ENCODE results near the gene ATAD3B.

DNA sequence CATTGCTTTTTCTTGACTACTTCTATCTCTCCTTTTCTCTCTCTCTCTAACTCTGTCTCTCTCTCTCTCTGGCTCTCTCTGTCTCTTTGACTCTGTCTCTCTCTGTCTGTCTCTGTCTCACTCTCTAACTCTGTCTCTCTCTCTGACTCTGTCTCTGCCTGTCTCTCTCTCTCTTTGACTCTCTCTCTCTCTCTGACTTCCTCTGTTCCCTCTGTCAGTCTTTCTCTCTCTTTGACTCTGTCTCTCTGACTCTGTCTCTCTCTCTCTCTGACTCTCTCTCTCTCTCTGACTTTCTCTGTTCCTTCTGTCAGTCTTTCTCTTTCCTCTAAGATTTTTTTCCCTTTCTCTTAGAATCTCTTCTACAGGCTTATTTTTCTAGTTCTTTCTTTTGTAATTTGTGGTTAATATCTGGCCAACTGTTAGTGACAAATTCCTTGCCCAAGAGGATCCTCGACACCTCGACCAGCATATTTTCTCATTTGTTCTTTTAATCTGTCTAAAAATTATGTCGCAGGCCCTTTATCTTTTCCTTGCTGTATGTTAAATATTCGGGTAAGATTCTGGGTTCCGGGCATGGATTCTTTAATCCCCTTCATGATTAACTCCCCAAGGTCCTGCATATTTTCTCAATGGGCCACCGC lies 22.3 kb upstream of the ATAD3B start, which contains the start of gene ATAD3C:
- TF ChIP-seq, protein P1, sequence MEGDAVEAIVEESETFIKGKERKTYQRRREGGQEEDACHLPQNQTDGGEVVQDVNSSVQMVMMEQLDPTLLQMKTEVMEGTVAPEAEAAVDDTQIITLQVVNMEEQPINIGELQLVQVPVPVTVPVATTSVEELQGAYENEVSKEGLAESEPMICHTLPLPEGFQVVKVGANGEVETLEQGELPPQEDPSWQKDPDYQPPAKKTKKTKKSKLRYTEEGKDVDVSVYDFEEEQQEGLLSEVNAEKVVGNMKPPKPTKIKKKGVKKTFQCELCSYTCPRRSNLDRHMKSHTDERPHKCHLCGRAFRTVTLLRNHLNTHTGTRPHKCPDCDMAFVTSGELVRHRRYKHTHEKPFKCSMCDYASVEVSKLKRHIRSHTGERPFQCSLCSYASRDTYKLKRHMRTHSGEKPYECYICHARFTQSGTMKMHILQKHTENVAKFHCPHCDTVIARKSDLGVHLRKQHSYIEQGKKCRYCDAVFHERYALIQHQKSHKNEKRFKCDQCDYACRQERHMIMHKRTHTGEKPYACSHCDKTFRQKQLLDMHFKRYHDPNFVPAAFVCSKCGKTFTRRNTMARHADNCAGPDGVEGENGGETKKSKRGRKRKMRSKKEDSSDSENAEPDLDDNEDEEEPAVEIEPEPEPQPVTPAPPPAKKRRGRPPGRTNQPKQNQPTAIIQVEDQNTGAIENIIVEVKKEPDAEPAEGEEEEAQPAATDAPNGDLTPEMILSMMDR (IDR thresholded peaks at IDR 0.05): no peak
- no peak for TF ChIP-seq POLR2A (IDR thresholded peaks at IDR 0.05)

All from esophagus squamous epithelium (tissue), 4 donors.